ENCODE measurements around the gene PNMA5.
A peak's percentile ranks its signal among the peaks of the same experiment; 100 is the strongest.
"Not testable (repeated sequence)": the region's sequence is repeated elsewhere in the genome, so short reads cannot be mapped to it uniquely, and the experiment has no call there.

The PNMA5 gene

DNA sequence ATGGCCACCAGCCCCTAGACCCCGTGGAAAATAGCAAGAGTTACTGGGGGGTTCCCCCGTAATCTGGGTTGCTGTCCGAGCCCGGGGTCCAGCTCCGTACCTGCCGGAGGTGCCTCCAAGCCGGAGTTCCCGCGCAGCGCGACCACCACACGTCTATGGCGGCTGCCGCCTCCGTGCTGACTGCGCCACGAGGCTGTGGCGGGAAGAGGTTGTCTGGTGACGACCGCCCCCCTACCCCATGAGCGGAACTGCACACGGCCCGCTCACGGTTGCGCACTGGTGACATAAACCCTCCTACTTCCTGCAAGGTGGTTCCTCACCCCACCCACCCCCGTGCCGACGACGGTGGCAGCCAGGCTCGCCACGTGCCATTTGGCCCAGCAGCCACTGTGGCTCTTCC is at the start of gene PNMA5:
Gene PNMA5 (minus strand): TSS at position 184 of the 400 bp plus-strand sequence. CDS start 2,518 bp downstream, outside the sequence.
- DNase-seq, result no peak

GRCh38 chrX:153032397-153033118 is 38.6 kb upstream of the PNMA5 start:
- DNase-seq, result peak; percentile 46

- no peak for DNase-seq
Measured at GRCh38 chrX:153030801-153031200, 36.9 kb upstream of the PNMA5 start.

GRCh38 chrX:153029875-153030274 is 36.0 kb upstream of the PNMA5 start:
- DNase-seq, result no peak

DNA sequence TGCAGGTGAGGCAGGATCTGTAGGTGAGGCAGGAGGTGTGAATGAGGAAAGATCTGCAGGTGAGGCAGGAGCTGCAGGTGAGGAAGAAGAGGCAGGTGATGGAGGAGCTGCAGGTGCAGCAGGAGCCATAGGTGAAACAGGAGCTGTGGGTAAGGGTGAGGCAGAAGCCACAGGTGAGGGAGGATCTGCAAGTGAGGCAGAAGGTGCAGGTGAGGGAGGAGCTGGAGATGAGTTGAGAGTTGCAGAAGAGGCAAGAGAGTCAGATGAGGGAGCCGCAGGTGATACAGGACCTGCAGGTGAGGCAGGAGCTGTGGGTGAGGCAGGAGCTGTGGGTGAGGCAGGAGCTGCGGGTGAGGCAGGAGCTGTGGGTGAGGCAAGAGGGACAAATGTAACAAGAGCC is 35.2 kb upstream of the PNMA5 start:
- DNase-seq, result no peak

DNA sequence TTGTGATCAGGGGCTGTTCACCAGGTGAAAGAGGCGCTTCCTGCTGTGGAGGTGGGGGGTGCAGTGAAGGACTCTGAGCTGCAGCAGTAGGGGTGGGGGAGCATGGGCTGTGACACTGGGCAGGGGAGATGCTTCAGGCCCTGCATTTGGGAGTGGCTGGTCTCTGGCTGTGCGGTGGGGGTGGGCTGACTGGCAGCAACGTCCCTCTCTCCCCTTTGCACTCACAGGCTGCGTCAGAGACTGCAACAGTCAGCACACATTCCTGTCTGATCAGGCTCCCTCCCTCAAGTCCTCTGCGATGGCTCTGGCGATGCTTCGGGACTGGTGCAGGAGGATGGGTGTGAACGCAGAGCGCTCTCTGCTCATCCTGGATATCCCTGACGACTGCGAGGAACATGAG is 34.6 kb upstream of the PNMA5 start:
- not testable (repeated sequence) for DNase-seq

- DNase-seq, result not testable (repeated sequence)
Measured at GRCh38 chrX:153026501-153026900, 32.6 kb upstream of the PNMA5 start.

DNA sequence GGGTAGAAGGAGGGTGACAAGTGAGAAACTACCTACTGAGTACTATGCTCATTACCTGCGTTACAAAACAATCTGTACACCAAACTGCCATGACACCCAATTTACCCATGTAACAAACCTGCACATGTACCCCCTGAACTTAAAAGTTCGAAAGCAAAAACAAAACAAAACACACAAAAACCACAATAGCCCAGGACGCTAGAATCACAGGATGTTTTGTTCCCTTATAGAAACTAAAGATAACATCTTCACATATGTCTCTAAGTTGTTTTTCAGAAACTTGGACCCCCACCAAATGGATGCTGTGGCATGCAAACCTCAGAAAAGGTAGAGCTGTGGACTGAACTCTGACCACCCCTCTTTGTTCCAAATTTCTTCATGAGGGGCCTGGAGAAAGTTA is 25.2 kb upstream of the PNMA5 start:
- no peak for DNase-seq

- DNase-seq, result not testable (repeated sequence)
Measured at GRCh38 chrX:153017174-153017573, 23.3 kb upstream of the PNMA5 start.

GRCh38 chrX:153004780-153005179 is 10.9 kb upstream of the PNMA5 start:
- DNase-seq, result no peak

- DNase-seq, result no peak
Measured at GRCh38 chrX:153003981-153004380, 10.1 kb upstream of the PNMA5 start.

- not testable (repeated sequence) for DNase-seq
Measured at GRCh38 chrX:153002182-153002581, 8.3 kb upstream of the PNMA5 start.

- DNase-seq, result no peak
Measured at GRCh38 chrX:152997337-152997736, 3.4 kb upstream of the PNMA5 start.

- no peak for DNase-seq
Measured at GRCh38 chrX:152992115-152992514, 1.8 kb downstream of the PNMA5 start.

- no peak for DNase-seq
Measured at GRCh38 chrX:152991123-152991522, 2.8 kb downstream of the PNMA5 start.

- DNase-seq, result no peak
Measured at GRCh38 chrX:152989292-152989658, 4.6 kb downstream of the PNMA5 start.

DNA sequence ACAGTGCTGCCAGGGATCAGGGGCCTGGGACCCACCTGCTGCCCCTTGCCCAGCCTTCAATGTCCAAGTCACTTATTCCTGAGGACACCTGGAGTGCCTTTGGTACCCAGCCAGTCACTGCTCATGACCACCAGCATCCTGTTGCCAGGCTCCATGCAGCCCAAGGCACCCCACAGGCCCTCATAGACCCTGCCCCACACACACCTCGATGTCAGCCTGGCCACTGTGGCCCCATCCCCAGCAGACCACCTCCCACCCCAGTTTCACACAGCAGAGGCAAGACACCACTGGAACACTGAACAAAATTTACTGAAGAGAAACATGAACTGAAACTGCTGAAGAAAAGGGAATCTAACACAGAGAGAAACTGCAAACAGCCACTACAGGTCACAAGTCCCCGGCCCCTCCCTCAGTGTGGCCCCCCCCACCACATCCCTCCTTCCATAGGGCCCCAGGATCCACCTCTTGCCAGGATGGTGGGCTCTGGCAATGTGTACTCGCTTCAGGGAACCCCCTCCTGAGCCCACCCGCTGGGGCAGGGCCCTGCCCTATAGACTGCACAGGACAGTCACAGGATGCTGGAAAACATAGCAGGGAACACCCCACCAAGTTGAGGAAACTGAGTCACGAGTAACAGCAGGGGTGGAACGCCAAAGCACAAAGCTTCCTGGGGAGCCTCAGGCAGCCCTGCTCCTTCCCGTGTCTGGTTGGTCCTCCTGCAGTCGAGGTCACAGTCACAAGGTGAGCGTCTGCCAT is 5.2 kb downstream of the PNMA5 start:
- DNase-seq, result no peak

GRCh38 chrX:152987801-152988200 is 6.1 kb downstream of the PNMA5 start:
- DNase-seq, result no peak

GRCh38 chrX:152987156-152987555 is 6.8 kb downstream of the PNMA5 start:
- not testable (repeated sequence) for DNase-seq

GRCh38 chrX:152985383-152985782 is 8.5 kb downstream of the PNMA5 start:
- not testable (repeated sequence) for DNase-seq

GRCh38 chrX:152968193-152968592 is 25.7 kb downstream of the PNMA5 start:
- DNase-seq, result no peak

- no peak for DNase-seq
Measured at GRCh38 chrX:152960115-152960514, 33.8 kb downstream of the PNMA5 start.

GRCh38 chrX:152959626-152960025 is 34.3 kb downstream of the PNMA5 start:
- no peak for DNase-seq

All from NCI-H2107 (cell line).